Middle frontal gyrus (tissue), 1 donor: ENCODE data around the gene SLC2A3.
"Not testable (repeated sequence)": the region's sequence is repeated elsewhere in the genome, so short reads cannot be mapped to it uniquely, and the experiment has no call there.

Experiments
- DNase-seq: peaks from one replicate; pipeline ENCODE4 v3.0.0-alpha.2; 2015; ENCODE audit warnings: low spot score; ENCODE audit errors: extremely low spot score

SLC2A3 gene

DNA sequence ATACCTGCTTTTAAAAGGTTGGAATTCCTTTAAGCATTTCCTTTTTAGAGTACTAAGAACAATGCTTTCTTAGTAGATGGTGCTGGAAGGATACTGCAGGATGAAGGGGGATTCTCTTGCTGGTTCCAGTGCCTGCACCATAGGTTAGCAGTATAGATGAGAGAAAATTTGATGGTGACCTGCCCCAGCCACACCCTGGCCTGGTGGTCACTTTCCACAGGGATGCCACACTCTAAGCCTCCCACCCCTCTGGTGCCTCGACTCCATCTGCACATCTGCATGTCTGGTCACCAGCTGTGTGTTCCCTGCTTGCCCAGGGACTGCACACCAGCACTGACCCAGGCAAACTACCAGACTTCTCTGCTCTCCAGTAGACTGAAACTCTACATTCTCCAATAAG is 19.1 kb downstream of the SLC2A3 start:
- no peak for DNase-seq

DNA sequence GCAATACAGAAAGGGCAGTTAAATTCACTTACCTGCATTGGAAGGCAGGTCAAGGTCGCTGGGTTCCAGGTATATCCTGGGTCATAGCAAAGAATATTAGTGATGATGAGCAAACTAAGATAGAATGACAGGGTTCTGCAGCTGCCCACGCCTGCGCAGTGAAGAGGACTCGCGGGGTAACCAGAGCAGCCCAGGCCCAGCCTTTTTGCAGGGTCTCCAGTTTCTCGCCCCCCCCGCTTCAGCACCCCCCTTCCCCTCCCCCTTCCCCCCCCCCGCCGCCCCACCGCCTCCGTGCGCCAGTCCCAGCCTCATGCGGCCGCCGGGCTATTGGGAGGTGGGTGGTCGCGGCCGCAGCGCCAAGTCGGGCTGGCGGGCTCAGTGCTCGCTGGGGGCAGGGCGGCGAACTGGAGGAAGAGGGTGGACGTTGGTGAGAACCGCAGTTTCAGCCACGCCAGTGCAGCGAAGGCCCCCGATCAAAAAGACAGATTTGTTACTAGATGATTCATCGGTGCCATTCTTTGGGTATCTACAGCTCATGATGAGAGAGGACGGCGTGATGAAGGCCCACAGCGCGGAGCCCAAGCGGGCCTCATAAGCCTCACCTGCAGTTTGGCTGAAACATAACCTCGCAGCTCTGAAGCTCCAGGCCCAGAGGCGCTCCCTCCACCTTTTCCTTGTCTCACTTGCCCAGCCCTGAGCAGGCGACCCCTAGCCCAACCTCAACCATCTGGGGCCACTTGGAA is 20.2 kb downstream of the SLC2A3 start:
- DNase-seq, result no peak

DNA sequence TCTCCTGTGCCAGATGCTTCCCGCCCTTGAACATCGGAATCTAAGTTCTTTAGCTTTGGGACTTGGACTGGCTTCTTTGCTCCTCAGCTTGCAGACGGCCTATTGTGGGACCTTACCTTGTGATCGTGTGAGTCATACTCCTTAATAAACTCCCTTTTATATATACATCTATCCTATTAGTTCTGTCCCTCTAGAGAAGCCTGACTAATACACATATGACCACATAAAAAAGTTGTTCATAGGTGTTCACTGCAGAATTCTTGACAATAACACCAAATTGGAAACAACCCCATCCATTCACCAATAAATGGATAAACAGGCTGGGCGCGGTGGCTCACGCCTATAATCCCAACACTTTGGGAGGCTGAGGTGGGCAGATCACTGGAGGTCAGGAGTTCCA is 25.9 kb downstream of the SLC2A3 start:
- not testable (repeated sequence) for DNase-seq

DNA sequence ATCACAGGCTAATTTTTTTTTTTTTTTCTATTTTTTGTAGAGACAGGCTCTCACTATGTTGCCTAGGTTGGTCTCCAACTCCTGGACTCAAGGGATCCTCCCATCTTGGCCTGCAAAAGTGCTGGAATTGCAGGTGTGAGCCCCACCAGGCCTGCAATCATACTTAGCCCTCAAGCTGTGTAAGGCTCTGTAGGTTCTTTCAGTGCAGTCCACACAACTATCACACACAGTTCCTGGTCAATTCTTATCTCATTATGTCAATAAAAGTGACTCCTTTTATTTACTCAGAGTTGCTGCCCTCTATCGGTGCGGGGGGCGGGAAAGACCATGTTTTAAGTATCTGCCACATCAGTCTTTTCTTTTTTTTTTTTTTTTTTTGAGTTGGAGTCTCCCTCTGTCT is 29.0 kb downstream of the SLC2A3 start:
- no peak for DNase-seq

DNA sequence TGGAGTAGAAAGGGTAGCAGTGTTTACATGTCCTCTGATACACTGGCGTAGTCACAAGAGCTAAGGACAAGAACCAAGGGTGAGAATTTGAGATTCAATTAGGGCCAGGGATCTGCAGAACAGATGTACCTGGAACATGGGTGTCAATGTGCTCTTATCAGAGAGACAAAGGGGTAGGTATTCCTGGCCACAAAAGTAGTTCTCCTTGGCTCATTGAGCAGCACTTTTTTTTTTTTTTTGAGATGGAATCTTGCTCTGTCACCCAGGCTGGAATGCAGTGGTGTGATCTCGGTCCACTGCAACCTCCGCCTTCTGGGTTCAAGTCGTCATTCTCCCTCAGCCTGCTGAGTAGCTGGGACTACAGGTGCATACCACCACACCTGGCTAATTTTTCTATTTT is 29.7 kb downstream of the SLC2A3 start:
- DNase-seq, result not testable (repeated sequence)

DNA sequence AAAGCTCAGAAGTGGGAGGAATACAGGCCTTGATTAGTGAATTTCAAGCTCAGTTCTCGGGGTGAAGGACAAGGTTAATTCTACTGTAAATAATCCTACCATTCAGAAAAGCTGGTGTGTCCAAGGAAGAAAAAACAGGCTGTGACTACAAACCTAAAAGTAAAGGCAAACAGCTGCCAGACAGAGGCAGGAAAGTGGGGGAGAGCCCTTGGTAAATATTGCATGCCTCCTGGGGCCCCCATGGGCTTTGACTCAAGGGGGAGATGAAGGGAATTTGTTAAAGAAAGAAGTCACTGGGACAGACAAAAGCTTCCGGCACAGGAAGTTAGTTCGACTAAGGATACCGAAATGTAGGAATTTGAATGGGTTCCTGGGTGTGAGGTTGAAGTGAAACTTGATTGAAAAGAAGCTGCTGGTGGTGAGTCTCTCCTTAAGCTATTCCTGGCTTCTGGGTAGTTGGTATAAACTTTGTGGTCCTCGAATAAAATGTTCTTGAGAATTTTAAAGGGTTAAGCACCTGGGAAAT is 30.3 kb downstream of the SLC2A3 start:
- not testable (repeated sequence) for DNase-seq

DNA sequence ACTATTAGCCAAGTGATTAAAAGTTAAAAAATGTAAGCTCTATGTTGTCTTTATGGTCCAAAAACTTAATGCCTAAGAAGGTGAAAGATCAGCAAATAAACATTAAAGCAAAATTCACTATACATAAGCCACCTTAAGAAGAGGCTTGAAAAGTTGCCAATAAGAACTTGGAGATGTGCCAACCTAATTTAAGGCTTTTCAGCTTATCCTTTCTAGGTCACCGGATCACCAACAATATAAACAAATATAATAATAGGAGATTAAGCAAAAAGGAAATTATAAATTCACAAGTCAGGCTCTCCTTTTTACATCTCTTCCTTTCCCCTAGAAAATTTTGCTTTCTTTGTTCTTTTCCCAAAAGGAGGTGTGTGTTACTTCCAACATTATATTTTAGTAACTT is 30.9 kb downstream of the SLC2A3 start:
- no peak for DNase-seq

DNA sequence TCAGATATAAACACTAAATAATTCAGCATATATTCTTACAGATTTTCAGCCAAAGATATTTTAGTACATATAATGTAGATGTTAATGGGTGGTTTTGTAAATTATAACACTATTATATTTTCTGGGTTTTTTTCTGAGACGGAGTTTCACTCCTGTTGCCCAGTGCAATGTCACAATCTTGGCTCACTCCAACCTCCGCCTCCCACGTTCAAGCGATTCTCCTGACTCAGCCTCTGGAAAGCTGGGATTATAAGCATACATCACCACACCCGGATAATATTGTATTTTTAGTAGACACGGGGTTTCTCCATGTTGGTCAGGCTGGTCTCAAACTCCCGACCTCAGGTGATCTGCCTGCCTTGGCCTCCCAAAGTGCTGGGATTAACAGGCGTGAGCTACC is 33.6 kb downstream of the SLC2A3 start:
- not testable (repeated sequence) for DNase-seq

DNA sequence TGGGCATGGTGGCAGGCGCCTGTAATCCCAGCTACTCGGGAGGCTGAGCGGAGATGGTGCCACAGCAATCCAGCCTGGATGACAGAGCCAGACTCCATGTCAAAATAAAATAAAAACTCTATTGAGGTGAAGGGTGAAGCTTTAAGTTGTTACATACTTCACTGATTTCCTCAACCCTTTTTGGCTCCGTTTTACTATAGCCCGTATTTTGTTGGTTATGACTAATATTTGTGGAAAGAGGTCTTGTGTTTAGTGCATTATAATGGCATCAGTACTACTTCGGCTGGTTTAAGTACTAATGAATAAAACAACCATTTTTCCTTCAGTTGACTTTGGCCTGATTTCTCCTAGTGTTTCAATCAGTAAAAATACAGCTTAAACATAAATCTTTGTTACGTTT is 36.2 kb downstream of the SLC2A3 start:
- no peak for DNase-seq

DNA sequence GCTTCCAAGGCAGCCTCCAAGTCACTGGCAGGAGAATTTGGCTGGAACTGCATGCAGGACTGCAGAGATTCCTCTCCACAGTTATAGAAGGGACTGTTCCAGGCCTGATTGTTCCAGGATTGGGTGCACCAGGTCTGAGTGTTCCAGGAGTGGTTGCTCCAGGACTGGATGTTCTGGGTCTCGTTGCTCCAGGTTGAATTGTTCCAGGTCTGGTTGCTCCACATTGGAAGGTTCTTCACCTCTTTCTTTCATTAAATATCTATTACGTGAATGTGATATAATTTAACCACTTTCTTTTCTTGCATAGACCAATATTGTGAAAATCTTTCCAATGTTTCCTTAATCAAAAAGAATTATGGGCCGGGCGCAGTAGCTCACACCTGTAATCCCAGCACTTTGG is 39.3 kb downstream of the SLC2A3 start:
- not testable (repeated sequence) for DNase-seq

DNA sequence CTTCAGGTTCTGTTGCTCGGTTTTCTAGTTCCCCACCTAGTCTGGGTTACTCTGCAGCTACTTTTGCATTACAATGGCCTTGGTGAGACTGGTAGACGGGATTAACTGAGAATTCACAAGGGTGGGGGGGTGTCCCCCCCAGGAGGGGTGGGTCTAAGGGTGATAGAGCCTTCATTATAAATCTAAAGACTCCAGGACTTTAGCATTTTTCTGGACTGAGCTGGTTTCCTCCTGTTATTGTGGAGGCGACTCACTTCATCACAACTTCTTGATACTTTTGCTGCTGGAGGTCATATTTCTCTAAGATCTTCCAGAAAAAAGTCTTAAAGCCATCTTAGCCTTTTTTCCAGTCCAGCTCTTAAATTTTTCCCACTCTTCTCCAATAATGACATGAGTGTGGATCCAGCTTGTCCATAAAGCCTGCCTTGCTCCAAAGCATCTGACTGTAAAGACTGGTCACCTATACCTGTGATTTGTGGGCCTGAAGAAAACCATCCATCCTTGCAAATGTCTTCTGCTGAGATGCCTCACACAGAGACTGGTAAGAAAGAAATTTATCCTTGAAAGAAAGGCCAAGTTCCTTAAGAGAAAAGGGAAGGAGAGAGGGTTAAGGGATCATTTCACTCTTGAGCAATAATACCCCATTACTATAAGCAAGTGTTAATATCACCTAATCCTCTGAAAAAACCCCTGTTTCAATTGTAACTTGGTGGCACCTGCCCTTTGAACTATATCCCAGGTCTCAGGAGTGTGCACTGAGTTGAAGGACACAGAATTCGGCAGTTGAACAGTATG is 43.6 kb downstream of the SLC2A3 start:
- no peak for DNase-seq

DNA sequence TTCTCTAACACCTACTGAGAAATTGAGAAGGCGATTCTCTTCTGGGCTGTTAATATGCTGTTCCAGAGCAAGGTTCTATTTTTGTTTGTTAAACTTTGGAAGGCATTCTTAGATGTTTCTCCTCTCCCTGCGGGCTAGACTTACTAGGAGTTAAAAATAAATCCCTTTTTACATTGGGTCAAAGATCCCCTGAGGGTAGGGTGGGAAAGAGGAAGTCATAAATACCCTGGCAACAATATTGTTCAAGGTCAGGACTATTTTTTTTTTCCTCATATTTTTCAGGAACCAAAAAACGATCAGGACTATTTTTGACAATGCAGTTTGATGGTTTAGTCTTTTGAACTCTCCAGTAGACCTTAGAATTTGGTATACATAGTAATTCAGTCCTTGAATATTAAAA is 51.3 kb downstream of the SLC2A3 start:
- DNase-seq, result no peak

DNA sequence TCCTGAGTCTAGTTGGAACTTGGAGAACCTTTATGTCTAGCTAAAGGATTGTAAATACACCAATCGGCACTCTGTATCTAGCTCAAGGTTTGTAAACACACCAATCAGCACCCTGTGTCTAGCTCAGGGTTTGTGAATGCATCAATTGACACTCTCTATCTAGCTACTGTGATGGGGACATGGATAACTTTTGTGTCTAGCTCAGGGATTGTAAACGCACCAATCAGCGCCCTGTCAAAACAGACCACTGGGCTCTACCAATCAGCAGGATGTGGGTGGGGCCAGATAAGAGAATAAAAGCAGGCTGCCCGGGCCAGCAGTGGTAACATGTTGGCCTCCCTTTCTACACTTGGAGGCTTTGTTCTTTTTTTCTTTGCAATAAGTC is 54.3 kb downstream of the SLC2A3 start:
- not testable (repeated sequence) for DNase-seq

DNA sequence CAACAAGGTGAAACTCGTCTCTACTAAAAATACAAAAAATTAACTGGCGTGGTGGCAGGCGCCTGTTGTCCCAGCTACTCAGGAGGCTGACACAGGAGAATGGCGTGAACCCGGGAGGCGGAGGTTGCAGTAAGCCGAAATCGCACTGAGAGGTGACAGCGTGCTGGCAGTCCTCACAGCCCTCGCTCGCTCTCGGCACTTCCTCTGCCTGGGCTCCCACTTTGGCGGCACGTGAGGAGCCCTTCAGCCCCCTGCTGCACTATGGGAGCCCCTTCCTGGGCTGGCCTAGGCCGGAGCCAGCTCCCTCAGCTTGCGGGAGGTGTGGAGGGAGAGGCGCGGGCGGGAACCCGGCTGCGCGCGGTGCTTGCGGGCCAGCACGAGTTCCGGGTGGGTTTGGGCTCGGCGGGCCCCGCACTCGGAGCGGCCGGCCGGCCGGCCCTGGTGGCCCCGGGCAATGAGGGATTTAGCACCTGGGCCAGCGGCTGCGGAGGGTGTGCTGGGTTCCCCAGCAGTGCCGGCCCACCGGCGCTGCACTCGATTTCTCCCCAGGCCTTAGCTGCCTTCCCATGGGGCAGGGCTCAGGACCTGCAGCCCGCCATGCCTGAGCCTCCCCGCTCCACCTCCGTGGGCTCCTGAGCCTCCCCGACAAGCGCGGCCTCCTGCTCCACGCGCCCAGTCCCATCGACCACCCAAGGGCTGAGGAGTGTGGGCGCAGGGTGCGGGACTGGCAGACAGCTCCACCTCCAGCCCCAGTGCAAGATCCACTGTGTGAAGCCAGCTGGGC is 54.8 kb downstream of the SLC2A3 start:
- DNase-seq, result not testable (repeated sequence)

DNA sequence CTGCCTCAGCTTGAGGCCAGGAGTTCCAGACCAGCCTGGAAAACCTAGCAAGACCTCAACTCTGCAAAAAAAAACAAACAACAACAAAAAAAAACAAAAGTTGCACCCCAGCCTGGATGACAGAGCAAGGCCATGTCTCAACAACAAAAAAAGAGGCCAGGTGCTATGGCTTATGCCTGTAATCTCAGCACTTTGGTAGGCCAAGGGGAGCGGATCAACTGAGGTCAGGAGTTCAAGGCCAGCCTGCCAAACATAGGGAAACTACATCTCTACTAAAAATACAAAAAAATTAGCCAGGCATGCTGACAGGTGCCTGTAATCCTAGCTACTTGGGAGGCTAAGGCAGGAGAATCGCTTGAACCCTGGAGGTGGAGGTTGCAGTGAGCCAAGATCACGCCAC is 56.7 kb downstream of the SLC2A3 start:
- no peak for DNase-seq

DNA sequence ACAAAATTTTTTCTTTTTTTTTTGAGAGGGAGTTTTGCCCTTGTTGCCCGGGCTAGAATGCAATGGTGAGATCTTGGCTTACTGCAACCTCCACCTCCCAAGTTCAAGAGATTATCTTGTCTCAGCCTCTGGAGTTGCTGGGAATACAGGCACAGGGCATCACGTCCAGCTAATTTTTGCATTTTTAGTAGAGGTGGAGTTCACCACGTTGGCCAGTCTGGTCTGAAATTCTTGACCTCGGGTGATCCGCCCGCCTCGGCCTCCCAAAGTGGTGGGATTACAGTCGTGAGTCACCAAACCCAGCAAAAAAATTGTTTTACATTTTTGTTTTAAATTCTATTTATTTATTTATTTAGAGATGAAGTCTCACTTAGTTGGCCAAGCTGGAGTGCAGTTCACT is 58.6 kb downstream of the SLC2A3 start:
- DNase-seq, result no peak

DNA sequence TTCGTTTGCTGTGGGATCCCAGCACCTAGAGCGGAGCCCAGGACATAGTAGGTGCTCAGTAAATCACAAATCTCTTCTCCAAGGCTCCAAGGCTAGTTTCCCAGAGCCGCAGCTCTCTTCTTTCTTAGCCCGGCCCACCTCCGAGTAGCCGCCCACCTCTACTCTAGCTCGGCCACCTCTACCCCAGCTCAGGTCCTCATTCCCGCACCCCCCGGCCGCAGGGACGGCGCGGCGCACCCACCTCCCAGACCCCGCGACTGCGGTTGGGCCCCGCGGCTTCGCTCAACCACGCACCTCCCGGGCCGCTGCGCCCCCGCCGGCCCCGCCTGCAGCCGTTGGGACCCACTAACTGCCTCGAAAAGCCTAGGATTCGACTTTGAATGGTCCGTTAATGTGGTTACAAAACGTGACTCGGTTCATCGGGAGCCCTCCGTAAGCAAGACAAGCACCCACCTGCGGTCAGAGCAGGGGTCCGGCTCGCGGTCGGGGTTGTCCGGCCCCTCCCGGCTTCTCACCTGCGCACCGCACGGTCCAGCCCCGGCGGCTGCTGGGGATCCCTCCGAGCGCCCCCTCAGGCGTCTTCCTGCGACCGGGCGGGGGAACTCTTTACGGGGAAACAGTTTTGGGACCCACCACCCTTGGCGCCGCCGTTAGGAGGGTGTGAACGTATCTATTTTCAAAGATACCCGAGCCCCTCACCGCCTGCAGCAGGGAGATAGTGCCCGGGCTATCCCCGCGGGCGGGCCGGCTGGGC is 63.2 kb downstream of the SLC2A3 start, which contains the start of gene SLC2A14:
Gene SLC2A14, minus strand, starts transcription at position 350 of the 754 bp plus-strand sequence. CDS start 3,035 bp downstream, outside the sequence.
- DNase-seq, result no peak

DNA sequence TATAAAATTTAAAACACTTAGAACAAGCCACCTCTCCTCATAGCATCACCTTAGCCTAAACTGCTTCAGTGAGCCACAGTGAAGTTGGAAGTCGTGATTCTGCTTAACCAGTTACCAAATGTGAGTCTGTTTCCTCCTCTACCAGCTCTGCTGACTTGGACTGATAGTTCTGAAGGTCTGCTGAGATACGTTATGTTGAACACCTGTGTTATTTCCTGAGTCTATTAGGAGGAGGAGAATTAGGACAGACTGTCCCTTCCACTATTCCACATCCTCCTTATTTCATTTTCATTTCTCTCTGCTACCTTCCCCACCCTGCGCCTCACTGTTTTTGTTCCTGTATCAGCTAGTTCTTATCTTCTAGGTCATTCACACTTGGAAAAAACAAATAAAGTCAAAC is 65.7 kb downstream of the SLC2A3 start:
- DNase-seq, result no peak
